GM19193 (cell line): Measurements from ENCODE around the gene CENPU.

Experiments used
- POLR2A ChIP-seq: IDR thresholded peaks from 4 replicates; pipeline ENCODE4 v1.6.1; 2011; ENCODE audit not compliant: insufficient read depth, insufficient read length; ENCODE audit errors: extremely low read depth

The CENPU gene

DNA sequence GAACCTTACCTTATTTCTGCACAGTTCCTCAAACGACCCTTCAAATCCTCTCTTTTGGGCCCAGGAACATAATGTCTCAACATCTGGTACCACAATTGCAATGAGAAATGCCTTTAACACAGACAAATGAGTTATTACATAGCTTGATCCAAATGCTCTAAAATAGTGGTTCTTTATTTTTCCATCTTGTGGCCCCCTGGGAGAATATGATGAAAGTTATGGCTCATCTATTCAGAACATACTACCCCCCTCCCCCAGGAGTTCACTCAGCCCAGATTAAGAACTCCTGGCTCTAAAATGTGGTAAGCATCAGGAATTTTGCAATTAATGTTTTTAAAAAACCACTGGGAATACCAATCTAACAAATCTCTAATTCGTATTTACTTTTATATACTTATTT, 23.9 kb upstream of the CENPU start:
- TF ChIP-seq POLR2A: no peak

DNA sequence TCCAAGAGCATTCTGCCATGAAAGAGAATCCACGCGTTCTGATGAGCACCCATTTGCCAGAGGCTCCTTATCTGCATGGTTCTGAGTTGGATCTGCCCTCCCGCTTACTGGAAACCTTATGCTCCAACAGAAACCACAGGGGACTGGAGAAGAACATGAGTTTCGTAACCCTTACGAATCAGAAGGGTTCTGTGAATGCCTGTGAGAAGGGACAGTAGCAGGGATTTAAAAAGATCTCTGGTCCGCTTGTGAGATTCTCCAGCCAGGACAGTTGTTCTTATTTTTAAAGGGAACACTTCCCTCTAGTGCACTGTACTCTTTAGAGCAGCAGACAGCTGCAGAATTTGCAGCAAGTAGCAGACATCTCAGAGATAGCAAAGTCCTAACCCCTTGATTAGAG, 22.5 kb upstream of the CENPU start:
- no peak for TF ChIP-seq POLR2A

DNA sequence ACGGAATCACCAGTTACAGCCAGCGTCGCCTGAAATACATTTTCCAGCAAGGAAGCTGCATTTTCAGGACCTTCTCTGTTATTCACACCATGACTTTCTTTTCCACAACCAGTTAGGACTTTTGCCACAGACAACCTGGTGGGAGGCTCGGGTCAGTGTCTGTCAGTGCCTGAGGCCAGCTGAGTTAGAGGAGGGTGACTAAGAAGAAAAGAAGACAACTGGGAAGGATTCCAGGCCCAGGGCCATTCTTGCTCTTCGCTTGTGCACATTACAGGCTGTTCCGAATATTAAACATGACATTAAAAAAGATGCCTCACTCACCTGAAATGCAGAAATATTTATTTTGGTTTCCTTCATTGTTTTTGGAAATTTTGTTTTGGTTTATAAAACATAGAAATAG, 21.4 kb upstream of the CENPU start:
- no peak for TF ChIP-seq POLR2A

DNA sequence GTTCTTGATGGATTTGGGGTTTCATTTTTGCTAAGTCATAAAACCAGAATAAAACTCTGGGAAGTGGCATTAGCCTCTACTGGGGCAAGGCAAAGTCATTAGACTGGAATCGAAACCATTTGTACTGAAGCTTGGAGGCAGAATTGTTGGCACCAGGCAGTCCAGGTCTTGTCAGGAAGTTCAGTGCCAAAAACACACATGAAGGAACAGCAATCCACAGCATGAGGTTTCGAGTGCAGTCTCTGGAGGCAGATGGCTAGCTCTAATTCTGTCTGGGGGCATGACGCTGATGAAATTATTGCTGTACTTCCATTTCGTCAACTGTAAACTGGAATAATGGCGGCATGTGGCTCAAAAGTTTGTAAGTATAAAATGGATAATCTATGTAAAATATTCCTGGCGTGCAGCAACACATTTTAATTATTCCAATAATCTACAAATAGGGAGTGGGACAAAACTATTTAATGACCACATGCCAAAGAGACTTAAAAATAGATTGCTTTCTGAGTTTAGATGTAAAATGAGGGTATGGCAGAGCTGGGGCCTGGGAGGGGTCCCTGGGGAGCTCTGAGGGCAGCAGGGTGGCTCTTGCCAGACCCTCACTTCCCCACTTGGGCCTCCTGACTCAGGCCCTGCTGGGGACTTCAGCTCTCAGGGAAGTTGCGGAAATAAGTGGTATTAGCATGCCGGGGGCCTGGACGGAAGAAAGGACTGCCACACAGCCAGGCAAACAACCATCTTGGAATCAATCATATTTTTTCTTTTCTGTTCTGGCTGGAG, 18.8 kb upstream of the CENPU start:
- TF ChIP-seq POLR2A: no peak

DNA sequence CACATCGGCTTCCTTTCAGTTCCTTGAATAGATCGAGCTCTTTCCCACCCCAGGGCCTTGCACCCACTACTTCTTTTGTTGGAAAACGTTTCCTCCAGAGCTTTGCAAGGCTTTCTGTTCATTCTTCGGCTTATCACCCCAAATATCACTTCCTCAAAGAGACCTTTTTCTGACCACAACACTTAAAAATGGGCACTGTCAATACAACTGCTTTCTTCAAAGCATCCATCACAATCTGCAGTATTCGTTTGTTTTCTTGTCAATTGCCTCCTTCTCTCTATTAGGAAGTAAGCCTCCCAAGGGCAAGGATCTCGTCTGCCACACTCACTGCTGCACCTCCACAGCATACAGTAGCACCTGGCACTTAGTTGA, 17.7 kb upstream of the CENPU start:
- no peak for TF ChIP-seq POLR2A

DNA sequence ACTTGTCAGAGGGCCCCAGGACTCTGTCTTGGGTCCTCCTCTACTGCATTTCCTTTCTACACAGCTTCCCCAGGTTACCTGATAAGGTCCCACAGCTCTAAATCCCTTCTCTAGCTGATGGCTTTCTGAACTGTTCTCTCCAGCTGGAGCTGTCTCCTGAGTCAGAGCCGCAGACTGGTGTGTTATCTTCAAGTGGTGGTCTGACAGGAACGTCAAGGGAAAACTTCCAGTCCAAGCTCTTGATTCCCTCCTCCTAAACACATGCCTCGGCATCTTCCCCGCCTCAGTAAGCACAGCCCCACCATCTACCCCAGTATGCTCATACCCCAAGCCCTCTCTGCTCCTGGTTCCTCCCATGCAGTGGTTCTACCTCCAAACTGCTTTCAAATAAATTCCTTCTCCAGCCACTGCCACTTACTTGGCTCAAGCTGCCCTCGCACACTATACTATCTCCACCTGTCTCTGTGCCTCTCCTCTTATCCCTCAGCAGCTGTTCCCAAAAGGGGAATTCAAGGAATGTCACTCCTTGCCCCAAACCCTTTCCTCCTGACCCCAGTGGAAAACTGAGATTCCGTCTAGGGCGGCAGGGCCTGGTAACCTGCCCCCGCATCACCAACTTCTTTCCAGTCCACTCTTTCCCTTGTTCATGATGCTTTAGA, 17.2 kb upstream of the CENPU start:
- no peak for TF ChIP-seq POLR2A

DNA sequence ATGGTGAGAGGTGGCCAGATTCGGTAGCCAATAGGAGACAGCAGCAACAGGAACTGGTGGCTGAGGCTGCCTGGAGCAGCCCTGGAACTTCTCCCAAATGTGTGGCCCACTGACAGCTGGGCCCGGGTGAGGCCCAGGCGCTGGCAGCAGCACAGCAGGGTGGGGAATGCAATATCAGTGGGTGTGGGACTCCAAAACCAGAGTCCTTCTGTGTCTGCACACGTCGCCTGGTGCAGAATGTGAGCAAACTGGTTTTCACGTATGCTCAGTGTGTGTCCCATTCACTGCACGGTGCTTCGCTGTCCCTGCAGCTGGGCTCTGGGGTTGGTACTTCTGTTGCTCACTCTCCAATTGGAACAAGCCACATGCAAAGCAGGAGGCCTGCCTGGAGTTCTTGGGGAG, 14.4 kb upstream of the CENPU start:
- TF ChIP-seq POLR2A: no peak

DNA sequence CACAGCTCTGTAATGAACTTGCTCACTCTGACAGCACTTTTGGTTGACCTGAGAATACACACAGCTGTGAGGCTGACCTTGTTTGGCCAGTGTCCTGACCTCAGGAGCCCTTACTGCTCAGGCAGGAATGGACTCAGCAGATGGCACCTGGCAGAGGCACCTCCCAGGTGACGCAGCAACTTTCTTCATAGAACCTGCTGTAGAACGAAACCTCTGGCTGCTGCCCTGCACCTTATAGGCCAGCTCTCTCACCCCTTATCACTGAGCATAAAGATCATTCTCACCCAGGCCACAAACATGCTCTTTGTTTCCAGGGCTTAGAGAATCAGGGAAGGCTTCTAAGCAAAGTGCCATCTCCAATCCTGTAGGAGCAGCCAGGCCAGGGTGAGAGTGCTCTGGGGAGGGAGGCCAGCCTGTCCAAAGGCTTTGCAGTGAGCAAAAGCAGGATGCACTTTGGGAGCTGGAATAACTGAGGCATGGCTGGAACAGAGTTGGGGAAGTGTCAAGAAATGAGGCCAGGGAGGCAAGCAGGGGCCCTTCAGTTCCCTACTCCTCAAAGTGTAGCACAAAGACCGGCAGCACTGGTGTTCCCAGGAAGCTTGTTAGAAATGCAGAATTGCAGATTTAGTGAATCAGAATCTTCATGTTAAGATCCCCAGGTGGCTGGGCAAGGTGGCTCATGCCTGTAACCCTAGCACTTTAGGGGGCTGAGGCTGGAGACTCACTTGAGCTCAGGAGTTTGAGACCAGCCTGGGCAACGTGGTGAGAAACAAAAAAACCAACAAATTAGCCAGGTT, 13.3 kb upstream of the CENPU start:
- TF ChIP-seq POLR2A: no peak

DNA sequence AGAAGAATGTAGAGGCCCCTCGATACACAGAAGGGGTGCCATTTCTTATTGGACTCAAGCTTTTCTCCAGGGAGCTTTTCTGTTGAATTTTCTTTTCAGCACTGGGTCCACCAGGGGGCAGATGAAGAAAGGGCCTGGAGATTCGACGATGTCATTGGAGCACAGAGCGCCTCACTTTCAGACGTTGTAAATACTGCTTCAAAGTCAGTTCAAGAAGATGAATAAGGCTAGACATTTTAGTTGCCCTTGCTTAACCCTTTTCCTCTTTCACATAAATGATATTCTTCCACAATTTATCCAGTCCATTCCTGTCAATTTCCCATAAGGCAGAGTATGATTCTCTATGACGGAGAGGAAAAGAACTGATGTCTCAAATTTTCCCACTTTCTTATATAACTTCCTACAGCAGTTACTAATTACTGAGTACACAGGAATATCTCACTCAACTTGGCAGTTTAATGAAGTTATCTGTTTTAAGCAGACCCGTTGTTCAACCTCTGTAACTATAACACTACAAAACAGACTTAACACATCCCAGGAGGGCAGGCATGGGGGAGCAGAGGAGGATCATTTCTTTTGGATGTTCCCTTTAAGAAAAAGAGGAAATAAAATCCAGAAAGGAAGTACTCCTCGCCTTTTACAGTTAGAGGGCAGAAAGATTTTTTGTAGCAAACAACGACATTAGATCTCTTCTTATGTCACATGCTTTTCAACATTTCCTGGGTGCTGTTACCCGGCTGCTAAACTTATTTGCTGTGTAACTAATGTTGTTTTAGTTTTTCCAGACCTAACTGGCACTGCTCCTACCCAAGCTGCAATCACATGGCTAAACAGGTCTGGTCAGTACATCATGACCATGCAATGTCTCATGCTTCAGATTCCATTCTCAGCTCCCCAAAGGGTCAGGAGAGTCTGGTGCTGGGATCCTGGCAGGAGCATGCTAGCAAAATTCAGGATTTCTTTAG, 12.2 kb upstream of the CENPU start:
- no peak for TF ChIP-seq POLR2A

DNA sequence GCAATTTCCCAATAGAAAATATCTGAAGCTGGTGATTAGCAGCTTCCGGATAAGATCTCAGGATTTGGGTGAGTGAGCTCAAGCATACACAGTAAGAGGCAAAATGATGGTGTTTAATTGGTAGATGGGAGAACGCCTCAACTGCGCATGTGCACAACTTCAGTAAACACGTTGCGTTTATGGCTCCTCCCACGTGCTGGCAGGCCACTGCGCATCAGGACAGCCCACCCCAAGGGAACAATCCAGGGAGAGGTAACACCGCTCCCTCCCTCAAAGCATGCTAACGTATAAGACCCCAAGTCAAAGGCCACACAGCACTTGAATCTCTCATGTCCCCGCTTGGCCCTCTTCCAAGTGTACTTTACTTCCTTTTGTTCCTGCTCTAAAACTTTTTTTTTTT, 10.3 kb upstream of the CENPU start:
- TF ChIP-seq POLR2A: no peak

DNA sequence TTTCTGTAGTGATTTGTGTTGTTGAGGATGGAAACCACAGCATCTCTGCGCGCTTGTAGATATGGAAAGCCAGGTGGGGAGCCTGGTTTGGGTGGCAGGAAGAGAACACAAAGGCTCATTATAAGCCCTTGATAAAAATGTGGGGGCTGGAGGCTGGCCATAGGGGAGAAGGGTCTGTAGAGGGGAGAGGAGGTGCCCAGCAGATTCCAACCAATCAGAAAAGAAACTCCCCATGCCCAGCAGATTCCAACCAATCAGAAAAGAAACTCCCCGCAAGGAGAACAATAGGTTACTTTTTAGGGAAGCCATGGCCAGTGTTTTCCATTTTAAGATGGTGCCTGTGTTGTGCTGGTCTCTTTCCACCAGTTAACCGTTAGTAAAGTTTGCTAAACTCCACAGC, 9.8 kb upstream of the CENPU start:
- no peak for TF ChIP-seq POLR2A

DNA sequence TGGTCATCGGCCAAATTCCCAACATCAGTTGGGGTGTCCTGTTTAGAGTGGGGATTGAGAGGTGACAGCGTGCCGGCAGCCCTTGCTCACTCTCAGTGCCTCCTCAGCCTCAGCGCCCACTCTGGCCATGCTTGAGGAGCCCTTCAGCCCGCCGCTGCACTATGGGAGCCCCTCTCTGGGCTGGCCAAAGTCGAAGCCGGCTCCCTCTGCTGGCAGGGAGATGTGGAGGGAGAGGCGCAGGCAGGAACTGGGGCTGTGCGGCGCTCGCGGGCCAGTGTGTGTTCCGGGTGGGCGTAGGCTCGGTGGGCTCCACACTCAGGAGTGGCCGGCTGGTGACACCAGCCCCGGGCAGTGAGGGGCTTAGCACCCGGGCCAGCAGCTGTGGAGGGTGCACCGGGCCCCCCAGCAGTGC, 7.1 kb upstream of the CENPU start:
- no peak for TF ChIP-seq POLR2A

DNA sequence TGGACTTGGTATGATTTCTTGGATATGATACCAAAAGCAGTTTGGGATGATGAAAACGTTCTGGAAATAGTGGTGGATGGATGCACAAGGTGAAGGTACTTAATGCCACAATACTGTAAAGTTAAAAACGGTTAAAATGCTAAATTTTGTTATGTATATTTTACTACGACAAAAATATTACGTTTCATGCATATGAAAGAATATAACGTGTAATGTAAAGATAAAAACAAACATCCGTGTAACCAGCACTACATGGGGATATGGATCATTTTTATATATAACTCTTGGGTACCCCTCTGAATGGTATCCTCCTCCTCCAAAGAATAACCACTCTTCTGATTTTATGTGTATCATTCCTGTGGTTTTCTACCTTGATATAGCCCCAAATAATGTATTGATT, 862 bp upstream of the CENPU start:
- TF ChIP-seq POLR2A: no peak

DNA sequence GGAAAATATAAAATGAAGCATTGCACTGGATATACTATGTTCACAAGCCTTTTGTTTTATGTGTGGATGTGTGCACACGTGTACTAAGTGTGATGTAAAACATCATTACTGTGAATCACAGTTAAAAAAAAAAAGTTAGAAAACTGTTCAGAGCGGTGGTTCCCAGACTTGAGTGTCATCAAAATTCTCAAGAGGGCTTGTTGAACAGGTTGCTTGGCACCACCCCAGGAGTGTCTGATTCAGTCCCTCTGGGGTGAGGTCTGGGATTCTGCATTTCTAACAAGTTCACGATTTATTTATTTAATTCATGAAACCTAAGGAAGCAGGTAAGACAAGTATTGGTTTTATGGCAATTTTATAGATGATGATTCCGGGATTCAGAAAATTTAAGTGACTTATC, 1.8 kb downstream of the CENPU start:
- no peak for TF ChIP-seq POLR2A

DNA sequence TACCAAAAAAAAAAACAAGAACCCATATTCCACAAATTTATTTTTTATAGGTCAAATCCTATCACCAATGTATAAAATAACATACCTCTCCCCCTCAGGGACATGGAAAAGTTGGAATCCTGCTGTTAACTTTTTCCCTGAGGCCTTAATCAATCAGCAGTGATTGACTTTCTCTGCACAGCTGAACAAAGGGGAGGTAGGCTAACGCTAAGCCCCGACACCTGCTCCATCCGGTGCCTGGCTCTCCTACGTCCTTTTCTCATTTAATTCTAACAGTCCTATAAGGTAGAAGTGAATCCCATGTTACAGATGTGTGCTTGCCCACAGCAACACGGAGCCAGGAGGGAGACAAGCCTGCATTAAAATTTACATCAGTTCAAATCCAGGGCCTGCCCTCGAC, 2.8 kb downstream of the CENPU start:
- no peak for TF ChIP-seq POLR2A
